Astrocyte of the hippocampus (primary cell): Measurements from ENCODE around the gene GET3.
A peak's percentile ranks its signal among the peaks of the same experiment; 100 is the strongest.

Experiments used
- DNase-seq: peaks from one replicate; pipeline ENCODE4 v3.0.0; 2011; ENCODE audit warnings: low read depth, low spot score

The GET3 gene

DNA sequence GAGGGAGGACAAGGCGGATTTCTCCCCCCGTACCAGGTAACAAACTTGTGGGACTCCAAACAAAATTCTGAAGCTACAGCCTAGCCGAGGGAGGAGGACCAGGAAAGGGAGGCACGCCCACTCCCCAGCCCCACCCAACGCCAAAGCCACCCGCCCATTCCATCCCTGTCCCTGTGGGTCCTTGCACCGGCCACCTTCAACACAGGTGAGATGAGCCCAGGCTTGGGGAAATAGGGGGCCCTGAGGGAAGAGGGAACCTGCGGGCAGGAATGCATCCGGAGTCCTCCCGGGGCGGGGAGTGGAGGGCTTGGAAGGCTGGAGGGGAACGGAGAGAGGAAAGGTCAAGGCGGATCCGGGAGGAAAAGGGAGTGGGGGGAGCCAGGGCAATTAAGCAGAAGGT lies 14.3 kb downstream of the GET3 start, which contains the start of gene BEST2:
TSS of gene BEST2 (plus strand) at position 157 of the 400 bp plus-strand sequence. CDS start 802 bp downstream, outside the sequence.
- DNase-seq, result no peak

DNA sequence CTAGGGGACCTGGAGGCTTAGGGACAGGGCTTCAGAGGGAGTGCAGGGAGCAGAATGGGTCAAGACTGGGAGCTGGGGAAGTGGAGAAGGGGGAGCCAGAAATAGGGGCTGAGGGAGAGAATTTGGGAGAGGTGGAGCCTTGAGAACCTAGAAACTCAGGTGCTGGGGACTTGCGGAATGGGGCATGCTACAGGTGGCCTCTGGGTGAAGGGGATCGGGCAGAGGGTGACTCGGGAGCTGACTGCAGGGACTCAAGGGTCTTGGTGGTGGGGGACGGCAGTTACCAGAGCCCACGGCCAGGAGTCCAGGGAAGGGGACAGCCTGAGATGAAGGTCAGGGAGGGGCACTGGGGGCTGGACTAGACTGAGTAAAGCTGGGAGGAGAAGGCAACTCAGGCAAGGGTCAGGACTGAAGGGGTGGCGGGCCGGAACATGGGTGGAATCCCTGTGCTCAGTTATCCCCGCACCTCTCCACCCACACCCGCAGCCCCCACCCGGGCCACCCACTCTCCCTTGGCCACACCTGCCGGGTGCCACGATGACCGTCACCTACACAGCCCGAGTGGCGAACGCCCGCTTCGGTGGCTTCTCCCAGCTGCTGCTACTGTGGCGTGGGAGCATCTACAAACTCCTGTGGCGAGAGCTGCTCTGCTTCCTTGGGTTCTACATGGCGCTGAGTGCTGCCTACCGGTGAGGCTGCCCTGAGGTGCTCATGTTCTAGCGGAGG lies 14.9 kb downstream of the GET3 start:
- no peak for DNase-seq

DNA sequence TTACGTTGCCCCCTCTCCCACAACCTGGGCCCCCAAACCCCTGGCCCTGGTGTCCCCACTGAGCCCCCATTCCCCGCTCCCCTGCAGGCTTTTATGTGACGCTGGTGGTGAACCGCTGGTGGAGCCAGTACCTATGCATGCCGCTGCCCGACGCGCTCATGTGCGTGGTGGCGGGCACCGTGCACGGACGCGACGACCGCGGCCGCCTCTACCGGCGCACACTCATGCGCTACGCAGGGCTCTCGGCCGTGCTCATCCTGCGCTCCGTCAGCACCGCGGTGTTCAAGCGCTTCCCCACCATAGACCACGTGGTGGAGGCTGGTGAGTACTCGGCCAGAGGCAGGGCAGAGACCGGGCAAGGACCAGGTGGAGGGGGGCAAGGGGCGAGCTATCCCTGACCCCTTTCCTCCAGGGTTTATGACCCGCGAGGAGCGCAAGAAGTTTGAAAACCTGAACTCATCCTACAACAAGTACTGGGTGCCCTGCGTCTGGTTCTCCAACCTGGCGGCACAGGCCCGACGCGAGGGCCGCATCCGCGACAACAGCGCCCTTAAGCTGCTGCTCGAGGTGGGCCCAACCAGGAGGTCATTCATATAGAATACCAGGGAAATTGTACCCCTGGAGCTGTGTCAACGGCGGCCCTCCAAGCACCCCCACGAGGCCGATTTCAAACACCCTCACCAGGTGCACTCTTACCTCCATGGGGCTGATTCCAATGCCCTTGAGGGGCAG lies 17.3 kb downstream of the GET3 start:
- DNase-seq, result no peak

DNA sequence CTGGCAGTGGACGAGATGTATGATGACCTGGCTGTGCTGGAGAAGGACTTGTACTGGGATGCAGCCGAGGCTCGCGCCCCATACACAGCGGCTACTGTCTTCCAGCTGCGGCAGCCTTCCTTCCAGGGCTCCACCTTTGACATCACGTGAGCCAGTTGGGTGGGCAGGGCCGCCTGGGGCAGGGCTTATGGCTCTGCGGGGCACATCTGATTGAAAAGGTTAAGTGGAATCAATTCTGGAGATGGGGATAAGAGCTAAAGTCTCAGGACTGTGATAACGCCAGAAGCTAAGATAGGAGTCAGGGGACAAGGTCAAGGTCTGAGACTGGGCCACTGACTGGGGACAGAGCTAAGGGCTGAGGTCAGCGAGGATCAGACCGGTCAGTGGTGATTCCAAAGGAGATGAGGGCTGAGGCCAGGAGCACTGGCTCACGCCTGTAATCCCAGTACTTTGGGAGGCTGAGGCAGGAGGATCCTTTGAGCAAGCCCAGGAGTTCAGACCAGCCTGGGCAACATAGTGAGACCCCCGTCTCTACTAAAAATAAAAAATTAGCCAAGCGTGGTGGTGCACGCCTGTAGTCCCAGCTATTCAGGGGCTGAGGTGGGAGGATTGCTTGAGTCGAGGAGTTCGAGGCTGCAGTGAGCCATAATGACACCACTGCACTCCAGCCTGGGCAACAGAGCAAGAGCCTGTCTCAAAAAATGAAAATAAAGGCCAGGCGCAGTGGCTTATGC lies 19.0 kb downstream of the GET3 start:
- DNase-seq, result no peak

DNA sequence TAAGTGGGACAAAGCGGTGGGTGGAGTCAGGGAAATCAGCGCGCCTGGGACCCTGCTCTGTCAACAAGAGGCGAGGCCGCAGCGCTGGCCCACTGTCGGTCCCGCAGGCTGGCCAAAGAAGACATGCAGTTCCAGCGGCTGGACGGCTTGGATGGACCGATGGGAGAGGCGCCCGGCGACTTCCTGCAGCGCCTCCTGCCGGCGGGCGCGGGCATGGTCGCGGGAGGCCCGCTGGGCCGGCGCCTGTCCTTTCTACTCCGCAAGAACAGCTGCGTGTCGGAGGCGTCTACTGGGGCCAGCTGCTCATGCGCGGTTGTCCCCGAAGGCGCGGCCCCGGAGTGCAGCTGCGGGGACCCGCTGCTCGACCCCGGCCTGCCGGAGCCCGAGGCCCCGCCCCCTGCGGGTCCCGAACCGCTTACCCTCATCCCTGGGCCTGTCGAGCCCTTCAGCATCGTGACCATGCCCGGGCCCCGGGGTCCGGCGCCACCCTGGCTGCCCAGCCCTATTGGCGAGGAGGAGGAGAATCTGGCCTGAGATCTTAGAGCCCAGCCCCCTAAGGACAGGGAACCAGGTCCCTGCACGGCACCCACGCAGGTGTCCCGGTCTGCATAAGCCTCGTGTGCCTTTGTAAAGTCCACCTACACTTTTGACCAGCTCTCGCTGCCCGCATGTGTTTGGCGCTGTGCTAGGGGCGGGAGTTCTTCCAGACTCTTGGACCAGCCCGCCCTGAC lies 20.4 kb downstream of the GET3 start:
- peak; percentile 88 for DNase-seq

DNA sequence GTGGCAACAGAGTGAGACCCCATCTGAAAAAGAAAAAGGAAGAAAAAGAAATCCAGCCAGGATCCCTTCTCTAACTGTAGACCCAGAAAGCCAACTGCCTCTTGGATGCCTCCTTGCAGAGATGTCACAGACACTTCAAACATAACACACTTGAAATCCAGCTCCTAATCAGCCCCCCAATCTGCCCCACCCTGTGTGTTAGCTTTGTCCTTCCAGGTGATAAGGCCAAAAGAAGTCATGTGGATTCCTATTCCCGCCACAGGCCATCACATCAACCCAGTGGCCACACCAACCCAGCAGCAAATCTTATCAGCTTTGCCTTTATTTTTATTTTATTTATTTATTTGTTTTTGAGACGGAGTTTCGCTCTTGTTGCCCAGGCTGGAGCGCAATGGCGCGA lies 22.4 kb downstream of the GET3 start:
- no peak for DNase-seq

DNA sequence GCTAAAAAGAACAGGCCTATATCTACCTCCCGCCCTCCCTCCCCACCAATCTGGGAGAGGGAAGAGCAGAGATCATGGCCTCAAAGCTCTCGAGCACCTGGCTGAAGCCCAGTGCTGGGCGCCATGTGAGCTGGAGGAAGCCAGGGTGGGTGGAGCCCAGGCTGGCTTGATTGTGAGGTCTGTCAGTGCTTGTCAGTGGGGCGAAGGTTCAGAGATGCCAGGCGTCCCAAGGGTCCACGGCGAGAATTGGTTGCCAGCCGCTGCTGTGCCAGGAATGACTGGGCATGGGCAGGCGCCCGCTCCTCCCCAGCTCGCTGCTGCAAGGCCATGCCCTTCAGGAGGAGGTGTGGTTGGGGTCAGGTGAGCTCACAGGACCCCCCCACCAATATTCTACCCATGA lies 25.8 kb downstream of the GET3 start:
- no peak for DNase-seq

DNA sequence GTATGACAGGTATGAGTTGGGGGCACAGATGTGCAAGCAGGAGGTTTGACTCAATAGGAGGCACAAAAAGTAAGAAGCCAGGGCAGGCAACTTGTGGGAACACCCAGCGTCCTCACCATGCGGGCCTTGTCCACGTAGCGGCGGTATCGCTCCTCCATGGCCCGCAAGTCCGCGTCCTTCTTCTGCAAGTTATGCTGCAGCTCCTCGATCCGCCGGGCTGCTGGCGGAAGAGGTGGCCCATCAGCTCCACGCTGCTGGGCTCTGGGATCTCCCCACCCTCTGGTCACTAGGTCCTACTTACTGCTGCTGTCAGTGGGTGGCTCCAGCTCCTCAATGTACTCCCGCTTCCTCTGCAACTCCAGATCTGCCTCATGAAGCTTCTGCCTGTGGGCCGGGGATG lies 27.4 kb downstream of the GET3 start:
- DNase-seq, result no peak

DNA sequence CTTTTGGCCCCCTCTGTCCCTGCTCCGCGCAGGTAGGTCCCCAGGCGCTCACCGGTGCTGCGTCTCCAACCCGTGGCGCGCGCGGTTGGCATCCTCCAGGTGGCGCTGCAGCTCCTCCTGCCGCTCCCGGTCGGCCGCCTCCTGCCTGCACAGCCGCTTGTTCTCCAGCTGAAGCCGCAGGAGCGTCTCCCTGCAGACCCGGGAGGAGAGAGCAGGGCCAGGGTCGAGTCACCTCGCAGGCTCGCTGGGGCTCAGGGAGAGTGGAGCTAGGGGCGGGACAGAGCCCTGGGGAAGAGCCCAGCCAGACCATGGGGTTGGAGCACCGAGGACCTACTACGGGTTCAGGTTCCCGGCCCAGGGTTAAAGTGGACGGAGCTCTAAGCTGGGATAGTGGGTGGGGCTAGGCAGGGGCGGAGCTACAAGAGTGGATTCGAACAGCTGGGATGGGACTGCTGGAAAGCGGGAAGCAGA lies 28.8 kb downstream of the GET3 start:
- peak; percentile 86 for DNase-seq

DNA sequence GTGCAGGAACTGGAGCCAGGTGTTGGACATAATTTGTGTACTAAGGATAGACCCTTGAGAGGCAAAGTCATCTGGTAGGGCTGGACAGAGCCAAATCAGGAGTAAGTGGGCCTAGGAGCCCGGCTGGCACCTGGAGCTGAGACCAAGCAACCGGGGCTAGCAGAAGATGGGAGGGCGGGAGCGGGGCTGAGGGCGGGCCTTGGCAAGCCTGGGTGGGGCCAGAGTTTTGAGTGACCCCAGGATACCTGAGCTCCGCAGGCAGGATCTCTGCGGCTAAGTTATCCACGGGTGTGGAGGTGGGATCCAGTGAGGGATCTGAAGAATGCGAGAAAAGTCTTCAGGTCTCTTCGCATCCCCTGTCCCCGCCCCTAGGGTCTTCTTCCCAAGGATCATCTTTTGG lies 29.9 kb downstream of the GET3 start:
- no peak for DNase-seq

DNA sequence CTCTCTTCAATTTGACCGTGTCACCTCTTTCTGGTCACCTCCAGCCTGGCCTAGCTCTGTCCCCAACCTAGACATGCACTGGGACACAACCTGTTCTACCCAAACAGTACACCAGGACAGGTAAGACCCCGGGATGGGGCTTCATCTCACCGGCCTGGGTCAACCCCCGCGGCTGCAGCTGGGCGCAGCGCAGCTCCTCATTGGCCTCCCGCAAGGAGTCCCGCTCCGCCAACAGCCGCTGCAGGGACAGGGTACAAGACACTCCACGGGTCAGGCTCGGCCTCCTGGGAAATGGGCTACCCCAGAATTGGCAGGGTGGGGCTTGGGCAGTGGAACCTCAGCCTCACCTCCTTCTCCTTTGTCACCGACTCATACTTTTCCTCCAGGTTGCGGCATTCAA lies 30.4 kb downstream of the GET3 start:
- DNase-seq, result no peak

DNA sequence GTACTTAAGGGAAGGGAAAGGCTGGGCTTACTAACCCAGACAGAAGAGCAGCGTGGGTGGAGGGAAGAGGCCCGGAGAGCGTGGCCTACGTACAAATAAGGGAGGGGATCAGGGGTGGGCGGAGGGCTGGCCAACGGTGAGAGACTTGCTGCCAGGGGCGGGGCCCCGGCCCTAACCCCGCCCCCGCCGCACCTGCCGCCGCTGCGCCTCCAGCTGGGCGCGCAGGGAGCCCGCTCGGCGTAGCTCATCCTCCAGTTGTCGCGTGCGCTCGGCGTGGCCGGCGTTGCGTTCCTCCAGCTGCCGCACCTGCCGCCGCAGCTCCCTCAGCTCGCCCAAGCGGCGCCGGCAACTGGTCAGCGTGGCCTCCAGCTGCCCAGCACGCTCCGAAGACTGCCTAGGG lies 32.4 kb downstream of the GET3 start:
- DNase-seq, result peak; percentile 37

DNA sequence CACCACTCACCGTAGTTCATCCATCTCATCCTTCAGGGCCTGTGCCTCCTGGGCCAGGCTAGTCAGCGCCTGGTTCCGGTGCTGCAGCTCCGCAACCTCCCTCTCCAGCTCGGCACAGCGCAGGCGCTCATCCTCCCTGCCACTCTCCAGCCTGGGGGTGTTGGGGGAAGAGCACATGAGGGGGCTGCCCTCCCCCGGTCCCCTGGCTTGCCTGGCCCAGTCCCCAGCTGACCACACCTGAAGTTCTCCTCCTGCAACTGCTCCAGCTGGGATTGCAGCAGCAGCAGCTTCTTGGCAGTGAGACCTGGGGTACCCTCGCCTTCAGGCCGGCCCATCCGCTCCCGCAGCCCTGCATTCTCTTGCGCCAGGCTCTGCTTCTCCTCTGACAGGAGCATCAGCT lies 33.6 kb downstream of the GET3 start:
- DNase-seq, result no peak

DNA sequence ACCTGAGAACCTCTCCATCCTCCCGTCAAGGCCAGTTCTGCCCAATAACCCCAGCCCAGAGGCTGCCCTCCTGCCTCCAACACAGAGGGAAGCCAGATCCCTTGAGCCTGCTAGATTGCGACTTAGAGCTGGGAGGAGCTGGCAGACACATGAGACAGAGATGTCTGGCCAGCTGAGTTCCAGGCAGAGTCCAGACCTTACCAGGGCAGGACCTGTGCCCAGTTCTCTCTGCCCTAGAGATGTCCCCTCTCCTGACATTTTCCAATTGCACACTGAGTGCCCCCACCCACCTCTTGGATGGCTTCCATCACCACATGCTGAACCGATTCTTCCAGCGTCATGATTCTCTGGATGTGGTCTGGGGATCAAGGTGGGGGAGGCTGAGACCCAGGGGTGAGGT lies 35.0 kb downstream of the GET3 start:
- DNase-seq, result no peak

DNA sequence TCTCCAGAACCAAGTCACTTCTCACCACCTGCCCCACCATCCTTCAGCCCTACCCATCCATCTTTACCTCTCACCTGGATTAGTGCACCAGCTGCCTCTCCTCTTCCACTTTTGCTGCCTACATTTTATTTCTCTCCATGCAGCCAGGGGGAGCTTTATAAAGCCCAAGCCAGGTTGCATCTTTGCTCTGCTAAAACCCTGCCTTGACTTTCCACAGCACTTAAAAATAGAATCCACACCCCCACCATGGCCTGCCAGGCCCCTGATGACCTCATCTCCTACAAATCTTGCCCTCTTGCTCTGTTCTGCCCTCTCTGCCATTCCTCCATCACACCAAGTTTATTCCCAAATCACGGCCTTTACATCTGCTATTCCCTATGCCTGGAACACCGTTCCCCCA lies 36.3 kb downstream of the GET3 start:
- peak; percentile 47 for DNase-seq

DNA sequence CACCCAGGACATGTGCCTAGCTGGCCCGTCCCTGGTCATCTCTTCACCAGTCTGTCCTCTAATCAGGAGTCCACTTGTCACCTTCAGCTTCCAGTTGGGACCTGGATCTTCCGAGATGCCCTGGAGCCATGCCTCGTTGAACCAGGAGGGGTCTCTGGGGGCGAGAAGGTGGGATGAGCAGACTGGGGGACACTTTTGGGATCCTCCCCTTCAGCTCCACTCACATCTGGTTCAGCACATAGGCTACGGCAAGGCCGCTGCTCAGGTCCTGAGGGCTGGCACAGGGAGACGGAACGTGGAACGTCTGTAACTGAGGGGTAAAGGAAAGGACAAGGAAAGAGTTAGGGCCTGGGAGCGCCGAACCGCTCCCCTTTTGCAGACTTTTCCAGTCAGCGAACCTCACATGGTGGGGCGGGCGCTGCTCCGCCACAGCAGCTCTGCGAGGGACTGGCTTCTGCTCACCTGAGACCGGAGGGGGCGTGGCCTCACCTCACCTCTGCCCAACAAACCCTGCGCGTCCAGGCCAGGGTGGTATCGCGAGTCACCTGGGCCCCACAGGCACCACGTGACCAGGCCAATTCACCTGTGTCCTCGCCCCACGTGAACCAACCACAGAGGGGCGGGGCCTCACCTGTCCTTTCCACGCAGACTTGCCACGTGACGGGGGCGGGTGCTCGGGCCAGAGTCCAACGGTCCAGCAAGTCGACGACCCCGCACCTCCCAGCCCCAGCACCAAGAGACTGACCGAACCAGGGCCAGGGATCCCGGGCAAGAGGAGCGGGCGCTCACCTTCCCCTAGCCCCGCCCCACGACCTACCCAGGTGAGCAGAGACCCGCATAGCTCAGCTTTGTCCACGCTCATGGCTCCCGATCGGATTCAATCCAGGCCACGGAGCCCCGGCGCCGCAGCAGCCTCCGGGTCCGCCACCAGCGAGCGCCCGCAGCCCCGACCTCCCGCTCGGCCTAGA lies 37.6 kb downstream of the GET3 start, which contains the start of gene HOOK2:
TSS of gene HOOK2 (minus strand) at position 965 of the 968 bp plus-strand sequence. CDS start at position 862, 103 bp downstream.
- DNase-seq, result no peak

DNA sequence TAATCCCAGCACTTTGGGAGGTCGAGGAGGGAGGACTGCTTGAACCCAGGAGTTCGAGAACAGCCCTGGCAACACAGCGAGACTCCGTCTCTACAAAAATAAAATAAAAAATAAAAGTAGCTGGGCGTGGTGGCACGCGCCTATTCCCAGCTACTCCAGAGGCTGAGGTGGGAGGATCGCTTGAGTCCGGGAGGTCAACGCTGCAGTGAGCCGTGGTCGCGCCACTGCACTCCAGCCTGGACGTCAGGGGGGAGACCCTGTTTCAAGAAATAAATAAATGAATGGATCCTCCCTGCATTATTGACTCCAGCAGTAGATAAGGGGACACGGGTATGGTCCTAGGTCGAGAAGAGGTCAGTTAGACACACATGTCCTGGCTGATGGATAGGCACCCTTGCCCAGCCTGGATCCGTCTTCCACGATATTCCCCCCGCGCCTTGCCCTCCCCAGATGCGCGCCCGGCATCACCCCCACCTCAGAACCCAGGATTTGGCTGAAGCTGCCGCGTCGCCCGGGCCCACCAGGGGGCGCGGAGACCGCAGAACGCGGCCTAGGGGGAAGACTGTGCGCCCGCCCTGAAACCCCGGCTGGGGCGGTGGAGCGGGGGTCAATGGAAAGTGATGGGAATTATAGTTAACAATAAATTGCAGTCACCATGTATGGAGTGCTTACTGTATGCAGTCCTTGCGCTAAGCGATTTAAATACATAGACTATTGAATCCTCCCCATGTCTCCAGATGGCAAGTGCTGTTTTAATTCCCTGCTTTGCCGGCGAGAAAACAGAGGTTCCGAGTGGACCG lies 40.1 kb downstream of the GET3 start:
- DNase-seq, result peak; percentile 92

DNA sequence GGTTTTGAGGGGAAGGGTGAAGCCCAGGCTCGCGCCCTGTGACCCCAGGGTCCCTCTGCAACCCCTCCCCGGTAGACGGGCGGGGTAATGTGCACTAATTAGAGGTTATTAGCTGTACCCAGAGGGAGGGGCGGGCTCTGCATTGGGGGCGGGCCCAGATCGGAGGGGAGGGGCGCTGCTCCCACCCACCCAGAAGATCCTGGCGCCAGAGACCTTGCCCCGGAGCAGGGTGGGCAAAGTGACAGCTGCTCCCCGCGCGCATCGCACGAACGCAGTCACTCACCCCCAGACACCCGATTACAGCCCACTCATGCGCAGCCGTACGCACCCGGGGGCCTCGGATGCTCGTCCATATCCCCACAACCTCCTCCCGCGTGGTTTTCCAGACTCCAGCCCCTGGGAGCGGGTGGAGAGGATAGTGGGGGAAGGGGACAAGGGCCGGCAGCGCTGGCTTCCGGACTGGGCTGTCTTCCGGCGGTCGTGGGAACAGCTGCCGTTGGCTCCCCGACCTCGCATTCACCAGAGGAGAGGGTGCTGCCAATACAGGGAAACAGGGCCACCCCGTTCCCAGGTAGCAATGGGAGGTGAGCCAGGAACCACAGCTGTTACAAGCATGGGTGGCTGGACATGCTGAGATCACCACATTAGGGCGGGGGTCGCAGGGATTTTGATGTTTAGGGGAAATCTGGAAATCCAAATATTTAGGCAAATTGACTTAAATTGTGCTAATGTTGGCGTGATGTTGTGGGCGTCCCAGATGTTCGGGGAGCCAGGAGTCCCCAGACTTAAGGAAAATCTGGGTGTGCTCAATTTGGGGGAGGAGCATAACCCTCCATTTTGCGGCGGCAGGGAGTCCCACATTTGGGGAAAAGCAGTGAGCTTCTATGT lies 41.0 kb downstream of the GET3 start:
- DNase-seq, result peak; percentile 85

DNA sequence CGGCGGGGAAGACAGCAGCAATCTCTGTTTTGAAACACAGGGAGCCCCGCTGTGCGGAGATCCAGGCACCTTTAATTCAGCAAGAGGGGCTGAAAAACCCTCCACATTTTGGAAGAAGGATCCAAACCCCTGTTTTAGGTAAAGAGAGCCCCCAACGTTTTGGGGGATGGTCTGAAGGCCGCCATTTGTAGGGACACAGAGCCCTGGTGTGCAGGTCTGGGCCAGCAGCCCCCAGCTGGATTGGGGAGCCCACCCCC lies 41.5 kb downstream of the GET3 start:
- no peak for DNase-seq
